WTC11 (cell line): ENCODE data around the gene ACOT6.

ENCODE experiments used
- ESRRA ChIP-seq: sonication (generic); formaldehyde crosslinking; IDR thresholded peaks from 2 replicates; pipeline ENCODE4 v1.8.1; 2022; ENCODE audit warnings: mild to moderate bottlenecking, missing genetic modification reagents, borderline replicate concordance
- USF2 ChIP-seq: sonication (generic); formaldehyde crosslinking; IDR thresholded peaks from 2 replicates; pipeline ENCODE4 v1.8.1; 2023; ENCODE audit warnings: mild to moderate bottlenecking, missing genetic modification reagents, moderate library complexity
- TF ChIP-seq, protein P1 (sequence below): fragments of 200-600 bp; IDR thresholded peaks from 2 replicates; pipeline ENCODE4 v1.8.0; 2022; ENCODE audit warnings: antibody characterized with exemption
- TF ChIP-seq, protein P2 (sequence below): sonication (generic); formaldehyde crosslinking; IDR thresholded peaks from 2 replicates; pipeline ENCODE4 v1.8.0; 2023; ENCODE audit warnings: mild to moderate bottlenecking, missing genetic modification reagents

DNA sequence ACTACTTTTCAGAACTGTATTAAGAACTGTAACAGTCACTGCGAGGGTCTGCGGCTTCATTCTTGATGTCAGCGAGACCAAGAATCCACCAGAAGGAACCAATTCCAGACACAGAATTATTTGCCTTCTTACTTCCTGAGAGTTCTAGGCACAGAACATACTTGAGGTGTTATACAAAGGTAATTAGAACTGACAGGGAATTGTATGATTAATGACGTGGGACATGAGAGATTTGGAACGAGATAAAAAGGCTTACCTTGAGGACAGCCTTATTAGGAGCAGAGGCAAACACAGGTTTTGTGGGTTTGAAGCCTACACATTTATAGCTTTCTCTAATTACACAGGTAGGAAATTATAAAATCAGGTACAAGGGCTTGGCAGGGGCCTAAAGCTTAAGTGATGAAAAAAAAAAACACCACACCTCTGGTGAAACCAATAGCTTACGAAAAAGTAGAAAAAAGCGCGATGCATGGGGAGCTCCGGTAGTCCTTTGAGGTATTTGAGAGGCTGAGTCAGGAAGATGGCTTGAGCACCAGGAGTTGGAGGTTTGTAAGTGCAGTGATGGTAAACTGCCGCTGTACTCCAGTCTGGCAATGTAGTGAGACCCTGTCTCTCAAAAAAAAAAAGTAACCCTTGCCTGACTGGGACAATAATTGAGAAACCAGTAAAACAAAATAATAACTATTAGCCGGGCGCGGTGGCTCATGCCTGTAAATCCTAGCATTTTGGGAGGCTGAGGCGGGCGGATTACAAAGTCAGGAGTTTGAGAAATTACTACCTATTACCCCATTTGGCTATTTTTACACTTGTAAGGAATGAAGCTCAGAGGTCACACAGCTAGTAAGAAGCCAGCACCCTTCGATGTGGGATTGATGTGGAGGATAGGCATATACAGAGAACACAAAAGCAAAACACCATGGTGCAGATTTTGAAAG lies 44.1 kb upstream of the ACOT6 start:
- TF ChIP-seq, protein P1, sequence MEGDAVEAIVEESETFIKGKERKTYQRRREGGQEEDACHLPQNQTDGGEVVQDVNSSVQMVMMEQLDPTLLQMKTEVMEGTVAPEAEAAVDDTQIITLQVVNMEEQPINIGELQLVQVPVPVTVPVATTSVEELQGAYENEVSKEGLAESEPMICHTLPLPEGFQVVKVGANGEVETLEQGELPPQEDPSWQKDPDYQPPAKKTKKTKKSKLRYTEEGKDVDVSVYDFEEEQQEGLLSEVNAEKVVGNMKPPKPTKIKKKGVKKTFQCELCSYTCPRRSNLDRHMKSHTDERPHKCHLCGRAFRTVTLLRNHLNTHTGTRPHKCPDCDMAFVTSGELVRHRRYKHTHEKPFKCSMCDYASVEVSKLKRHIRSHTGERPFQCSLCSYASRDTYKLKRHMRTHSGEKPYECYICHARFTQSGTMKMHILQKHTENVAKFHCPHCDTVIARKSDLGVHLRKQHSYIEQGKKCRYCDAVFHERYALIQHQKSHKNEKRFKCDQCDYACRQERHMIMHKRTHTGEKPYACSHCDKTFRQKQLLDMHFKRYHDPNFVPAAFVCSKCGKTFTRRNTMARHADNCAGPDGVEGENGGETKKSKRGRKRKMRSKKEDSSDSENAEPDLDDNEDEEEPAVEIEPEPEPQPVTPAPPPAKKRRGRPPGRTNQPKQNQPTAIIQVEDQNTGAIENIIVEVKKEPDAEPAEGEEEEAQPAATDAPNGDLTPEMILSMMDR: no peak
- TF ChIP-seq USF2 (CRISPR knock-in tag): no peak
- no peak for TF ChIP-seq ESRRA (CRISPR knock-in tag)
- TF ChIP-seq, protein P2, sequence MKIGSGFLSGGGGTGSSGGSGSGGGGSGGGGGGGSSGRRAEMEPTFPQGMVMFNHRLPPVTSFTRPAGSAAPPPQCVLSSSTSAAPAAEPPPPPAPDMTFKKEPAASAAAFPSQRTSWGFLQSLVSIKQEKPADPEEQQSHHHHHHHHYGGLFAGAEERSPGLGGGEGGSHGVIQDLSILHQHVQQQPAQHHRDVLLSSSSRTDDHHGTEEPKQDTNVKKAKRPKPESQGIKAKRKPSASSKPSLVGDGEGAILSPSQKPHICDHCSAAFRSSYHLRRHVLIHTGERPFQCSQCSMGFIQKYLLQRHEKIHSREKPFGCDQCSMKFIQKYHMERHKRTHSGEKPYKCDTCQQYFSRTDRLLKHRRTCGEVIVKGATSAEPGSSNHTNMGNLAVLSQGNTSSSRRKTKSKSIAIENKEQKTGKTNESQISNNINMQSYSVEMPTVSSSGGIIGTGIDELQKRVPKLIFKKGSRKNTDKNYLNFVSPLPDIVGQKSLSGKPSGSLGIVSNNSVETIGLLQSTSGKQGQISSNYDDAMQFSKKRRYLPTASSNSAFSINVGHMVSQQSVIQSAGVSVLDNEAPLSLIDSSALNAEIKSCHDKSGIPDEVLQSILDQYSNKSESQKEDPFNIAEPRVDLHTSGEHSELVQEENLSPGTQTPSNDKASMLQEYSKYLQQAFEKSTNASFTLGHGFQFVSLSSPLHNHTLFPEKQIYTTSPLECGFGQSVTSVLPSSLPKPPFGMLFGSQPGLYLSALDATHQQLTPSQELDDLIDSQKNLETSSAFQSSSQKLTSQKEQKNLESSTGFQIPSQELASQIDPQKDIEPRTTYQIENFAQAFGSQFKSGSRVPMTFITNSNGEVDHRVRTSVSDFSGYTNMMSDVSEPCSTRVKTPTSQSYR (CRISPR knock-in tag): no peak
